HL-60/S4 (cell line): ENCODE data around the gene DLG4.
"Not testable (repeated sequence)": the region's sequence is repeated elsewhere in the genome, so short reads cannot be mapped to it uniquely, and the experiment has no call there.

Experiments used
- in situ Hi-C: fragments of 300-500 bp; cut with MboI; formaldehyde crosslinking; loops from 2 replicates; pipeline ENCODE4 v1.14.3; 2022; ENCODE audit warnings: low sequenced_read_pairs

Gene DLG4

DNA sequence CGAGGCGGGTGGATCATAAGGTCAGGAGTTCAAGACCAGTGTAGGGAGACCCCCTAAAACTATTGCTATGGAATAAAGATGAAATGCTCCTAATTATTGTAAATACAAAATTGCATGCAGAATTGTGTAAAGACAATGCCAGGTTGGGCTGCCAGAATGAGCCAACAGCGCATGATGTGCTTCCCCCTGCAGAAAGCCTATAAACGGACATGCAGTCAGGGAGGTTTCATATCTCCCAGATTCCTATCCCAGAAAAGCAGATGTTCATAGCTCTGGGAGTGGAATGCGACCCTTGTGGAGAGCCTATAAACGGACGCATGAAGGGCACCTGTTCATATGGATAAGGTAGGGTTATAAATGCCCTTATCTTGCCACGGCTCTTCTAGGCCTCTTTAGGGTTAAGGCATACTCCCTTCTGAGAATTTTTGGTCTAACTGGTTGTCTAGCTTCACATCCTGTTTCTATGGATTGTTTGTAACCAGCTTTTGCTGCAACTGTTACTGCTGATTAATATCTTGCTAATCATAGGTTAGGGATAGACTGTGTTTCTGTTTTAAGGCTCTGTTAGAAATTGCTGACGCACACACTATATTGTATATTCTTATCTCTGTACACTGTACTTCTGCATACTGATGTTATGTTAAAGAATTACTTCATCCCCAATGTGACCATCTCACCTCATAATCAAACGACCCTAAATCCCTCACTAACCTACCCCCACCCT lies 50.6 kb downstream of the DLG4 start:
- in situ Hi-C loops: not testable (repeated sequence)

GRCh38 chr17:7167832-7168231 lies 51.8 kb downstream of the DLG4 start:
- in situ Hi-C loops: no loop called here

DNA sequence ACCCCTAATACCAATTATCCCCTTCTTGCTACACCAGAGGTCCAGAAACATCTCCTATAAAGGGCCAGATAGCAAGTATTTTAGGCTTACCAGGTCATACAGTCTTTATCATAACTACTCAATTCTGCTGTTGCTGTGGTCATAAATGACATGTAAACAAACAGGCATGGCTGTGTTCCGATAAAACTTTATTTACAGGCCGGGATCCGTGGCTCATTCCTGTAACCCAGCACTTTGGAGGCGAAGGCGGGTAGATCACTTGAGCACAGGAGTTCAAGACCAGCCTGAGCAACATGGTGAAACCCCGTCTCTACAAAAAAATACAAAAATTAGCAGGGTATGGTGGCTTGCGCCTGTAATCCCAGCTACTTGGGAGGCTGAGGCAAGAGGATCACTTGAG lies 52.8 kb downstream of the DLG4 start:
- in situ Hi-C loops: no loop called here

DNA sequence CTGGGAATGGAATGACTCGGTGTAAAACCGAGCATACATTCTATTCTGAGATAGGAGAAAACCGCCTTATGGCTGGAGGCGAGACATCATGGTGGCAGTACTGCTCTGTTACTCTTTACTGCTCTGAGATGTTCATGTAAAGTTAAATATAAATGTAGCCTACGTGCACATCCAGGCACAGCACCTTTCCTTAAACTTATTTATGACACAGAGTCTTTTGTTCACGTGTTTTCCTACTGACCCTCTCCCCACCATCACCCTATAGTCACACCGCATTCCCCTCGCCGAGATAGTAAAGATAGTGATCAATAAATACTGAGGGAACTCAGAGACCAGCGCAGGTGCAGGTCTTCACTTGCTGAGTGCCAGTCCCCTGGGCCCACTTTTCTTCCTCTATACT lies 60.1 kb downstream of the DLG4 start:
- in situ Hi-C loops: not testable (repeated sequence)

GRCh38 chr17:7158424-7158823 lies 61.2 kb downstream of the DLG4 start:
- in situ Hi-C loops: not testable (repeated sequence)

- in situ Hi-C loops: no loop called here
These were observed 63.2 kb downstream of the DLG4 start for GRCh38 chr17:7156342-7156940.

- in situ Hi-C loops: no loop called here
These were observed 71.9 kb downstream of the DLG4 start for GRCh38 chr17:7147772-7148171.

DNA sequence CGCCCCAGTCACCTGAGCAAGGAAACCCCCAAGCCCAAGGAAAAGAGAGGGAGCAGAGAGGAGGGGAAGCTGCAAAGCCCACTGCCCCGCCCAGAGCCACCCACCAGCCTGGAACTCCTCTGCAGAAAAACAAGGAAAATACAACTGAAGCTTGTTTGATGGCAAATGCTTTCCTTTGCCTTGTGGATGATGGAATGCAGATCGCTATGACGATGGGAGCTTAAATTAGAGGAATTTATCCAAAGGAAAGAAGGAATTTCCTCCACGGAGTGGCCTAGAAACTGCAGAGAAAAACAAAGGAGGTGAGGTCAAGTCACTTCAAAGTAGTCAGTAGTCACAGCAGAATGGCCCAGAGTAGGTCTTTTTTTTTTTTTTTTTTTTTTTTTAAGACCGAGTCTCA lies 73.5 kb downstream of the DLG4 start:
- in situ Hi-C loops: no loop called here

DNA sequence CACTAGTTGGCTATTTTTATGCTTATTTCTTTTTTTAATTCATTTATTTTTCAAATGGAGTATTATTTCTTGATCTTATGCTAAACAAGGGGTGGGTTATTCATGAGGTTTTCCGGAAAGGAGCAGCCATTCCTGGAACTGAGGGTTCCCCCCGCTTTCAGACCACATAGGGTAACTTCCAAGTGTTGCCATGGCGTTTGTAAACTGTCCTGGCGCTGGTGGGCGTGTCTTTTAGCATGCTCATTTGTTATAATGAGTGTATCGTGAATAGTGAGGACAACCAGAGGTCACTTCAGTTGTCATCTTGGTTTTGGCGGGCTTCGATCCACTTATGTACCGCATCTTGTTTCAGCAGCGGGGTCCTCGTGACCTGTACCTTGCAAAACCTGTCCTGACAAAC lies 75.4 kb downstream of the DLG4 start:
- in situ Hi-C loops: no loop called here

DNA sequence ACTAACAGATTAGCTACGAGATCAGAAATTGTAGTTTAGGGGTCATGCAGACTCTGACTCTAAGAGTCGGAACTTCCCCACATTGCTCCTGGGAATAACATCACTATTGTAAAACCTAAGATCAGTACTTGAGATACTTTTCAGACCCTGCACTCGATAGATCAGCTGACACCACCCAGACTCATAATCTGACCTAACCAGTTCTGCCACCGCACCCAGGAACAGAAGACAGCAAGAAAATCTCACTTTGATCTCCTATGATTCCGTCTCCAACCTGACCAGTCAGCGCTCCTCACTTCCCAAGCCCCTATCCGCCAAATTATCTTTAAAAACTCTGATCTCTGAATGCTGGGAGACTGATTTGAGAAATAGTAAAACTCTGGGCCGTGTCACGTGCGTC lies 77.8 kb downstream of the DLG4 start:
- in situ Hi-C loops: no loop called here

DNA sequence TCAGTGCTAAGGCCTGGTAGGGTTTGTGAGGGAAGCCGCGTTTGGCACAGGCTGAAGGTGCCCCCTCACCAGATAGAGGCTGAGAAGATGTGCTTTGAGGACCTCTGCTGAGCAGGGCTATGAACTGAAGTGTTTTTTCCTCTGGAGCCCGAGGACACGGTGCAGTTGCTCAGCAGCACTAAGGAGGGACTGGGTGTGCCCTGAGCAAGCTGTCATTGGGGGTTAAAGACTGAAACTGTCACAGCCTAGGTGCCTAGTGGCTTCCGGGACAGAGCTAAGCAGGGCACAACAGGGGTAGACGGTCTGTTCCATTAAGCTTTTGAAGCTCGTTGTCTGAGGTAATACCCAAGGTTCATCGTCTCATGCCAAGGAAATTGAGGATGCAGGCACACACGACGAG lies 80.2 kb downstream of the DLG4 start:
- in situ Hi-C loops: loop anchor here (5.0 kb wide), 1 partner anchor 87 kb away; no protein-coding TSS in a partner anchor

- in situ Hi-C loops: loop anchor here (5.0 kb wide), 1 partner anchor 87 kb away; no protein-coding TSS in a partner anchor
These were observed 80.7 kb downstream of the DLG4 start for GRCh38 chr17:7138800-7139381.

DNA sequence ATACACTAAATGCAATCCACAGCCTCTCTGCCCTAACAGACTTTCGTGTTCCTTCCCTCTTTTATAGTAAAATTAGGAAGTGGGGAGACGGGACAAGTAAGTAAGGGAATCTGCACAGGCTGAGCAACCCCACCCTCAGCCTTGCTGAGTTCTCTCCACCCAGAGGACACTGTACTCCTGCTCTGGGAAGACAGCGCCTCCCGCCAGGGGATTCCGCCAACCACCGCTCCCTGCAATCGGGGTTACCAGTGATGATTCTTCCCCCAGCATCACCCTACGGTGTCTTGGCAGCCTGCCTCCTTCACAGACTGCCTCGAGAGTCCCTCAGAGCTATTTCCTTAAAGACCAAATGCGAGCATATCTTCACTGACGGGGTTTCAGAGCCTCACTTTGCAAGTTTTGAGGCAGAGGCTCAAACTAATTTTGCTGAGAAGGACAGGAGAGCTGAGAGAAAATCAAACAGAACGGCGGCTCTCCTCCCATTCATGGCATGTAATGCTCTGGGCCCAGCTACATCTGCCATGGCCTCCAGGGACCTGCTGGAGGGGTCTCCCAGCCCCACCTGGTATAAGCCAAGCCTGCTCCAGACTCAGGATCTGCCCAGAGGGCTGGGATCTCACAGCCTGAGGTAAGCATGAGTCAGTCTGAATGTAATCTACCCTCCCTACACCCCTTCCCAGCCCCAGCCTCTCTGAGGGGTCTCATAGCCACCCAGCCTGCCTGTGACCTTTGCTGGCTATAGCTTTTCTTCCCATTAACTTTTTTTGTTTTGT lies 82.3 kb downstream of the DLG4 start:
- in situ Hi-C loops: loop anchor here (5.0 kb wide), 1 partner anchor 85 kb away; no protein-coding TSS in a partner anchor
